Renal pelvis (tissue), 4 donors: ENCODE results near the gene NCOA1. TPM values are rescaled to one million over a fixed set of nuclear protein-coding genes. Genes with fewer than 3 reads are reported as not detected.
"Not testable (repeated sequence)": the region's sequence is repeated elsewhere in the genome, so short reads cannot be mapped to it uniquely, and the experiment has no call there.

ENCODE experiments used
- DNase-seq: peaks from one replicate; pipeline ENCODE4 v3.0.0-alpha.2; 2013
- polyA plus RNA-seq, 3 donors: library from polyadenylated mRNA; unstranded; fragments of 120-200 nt; gene quantifications; one replicate each; pipeline ENCODE4 v1.2.1, GENCODE V29; 2013; ENCODE audit not compliant: insufficient read length in 3 of 3

The NCOA1 gene
- polyA plus RNA-seq, 3 donors: 42.1 to 43.5 (median 42.9) TPM

DNA sequence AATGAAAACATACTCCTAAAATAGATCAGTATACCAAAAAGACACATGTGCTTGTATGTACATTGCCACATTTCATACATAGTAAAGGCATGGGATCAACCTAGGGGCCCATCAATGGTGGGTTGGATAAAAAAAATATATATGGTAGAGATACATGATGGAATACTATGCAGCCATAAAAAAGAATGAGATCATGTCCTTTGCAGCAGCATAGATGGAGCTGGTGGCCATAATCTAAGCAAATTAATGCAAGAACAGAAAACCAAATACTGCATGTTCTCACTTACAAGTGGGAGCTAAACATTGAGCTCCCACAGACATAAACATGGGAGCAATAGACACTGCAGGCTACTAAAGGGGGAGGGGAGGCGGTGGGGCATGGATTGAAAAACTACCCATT, 18.6 kb upstream of the NCOA1 start:
- DNase-seq: no peak

DNA sequence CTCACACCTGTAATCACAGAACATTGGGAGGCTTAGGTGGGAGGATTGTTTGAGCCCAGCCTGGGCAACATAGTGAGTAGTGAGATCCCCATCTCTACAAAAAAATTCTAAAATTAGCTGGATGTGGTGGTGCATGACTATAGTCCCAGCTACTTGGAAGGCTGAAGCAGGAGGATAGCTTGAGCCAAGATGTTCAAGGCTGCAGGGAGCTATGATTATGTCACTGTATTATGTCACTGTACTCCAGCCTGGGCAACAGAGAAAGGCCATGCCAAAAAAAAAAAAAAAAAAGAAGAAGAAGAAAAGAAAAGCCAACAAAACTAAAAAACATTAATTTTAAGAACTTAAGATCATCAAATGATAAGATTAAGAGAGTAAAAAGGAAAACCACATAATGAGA, 17.4 kb upstream of the NCOA1 start:
- no peak for DNase-seq

DNA sequence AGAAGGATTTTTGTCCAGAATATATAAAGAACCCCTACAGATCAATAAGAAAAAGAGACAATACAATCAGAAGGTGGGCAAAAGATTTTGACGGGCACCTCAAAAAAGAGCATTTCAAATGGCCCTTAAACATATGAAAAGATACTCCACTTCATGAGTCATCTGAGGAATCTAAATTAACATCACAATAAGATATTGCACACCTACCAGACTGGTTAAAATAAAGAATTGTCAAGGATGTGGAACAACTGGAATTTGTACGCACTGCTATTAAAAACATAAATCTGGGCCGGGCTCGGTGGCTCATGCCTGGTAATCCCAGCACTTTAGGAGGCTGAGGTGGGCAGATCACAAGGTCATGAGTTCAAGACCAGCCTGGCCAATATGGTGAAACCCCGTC, 17.0 kb upstream of the NCOA1 start:
- DNase-seq: no peak

DNA sequence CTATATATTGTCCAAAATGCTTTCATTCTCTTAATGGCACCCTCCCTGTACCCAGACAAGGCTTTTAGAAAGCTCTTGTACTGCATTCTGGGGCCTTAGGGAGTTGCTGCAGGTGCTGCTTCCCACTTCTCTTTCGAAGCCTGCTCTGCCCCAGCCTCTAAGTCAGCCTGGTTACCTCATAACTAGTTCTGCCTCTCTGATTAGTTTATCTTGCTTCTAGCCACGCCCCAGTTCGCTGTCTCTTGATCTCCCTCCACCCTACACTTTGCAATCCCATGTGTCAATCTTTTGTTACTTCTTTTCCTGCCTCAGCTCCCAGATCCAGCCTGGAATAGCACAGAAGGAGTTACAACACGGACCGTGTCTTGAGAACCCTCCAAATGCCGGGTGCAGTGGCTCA, 13.8 kb upstream of the NCOA1 start:
- DNase-seq: no peak

DNA sequence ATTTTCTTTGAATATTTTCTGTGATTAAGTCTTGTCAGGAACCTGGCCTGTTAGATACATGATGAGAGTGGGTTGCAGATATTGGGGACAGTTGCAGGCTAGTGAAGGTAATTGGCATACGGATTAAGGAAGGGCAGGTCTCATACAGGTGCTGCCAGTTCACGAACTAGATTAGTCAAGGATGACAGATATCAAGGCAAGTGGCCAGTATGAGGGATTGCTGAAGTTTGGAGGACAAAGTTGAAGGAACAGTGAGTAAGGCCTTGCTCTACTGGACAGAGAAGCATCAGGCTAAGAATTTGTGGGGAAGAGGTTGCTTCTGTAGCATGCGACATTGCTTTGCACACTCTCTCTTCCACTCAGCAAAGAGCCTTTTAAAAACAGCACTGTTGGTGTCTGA, 12.8 kb upstream of the NCOA1 start:
- no peak for DNase-seq

DNA sequence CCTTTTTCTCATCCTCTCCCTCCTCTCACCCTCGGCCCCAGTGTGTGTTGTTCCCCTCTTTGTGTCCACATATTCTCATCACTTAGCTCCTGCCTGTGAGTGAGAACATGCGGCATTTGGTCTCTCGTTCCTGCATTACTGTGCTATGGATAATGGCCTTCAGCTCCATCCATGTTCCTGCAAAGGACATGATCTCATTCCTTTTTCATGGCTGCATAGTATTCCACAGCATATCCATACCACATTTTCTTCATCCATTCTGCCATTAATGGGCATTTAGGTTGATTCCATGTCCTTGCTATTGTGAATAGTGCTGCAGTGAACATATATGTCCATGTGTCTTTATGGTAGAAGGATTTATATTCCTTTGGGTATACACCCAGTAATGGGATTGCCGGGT, 10.8 kb upstream of the NCOA1 start:
- no peak for DNase-seq

DNA sequence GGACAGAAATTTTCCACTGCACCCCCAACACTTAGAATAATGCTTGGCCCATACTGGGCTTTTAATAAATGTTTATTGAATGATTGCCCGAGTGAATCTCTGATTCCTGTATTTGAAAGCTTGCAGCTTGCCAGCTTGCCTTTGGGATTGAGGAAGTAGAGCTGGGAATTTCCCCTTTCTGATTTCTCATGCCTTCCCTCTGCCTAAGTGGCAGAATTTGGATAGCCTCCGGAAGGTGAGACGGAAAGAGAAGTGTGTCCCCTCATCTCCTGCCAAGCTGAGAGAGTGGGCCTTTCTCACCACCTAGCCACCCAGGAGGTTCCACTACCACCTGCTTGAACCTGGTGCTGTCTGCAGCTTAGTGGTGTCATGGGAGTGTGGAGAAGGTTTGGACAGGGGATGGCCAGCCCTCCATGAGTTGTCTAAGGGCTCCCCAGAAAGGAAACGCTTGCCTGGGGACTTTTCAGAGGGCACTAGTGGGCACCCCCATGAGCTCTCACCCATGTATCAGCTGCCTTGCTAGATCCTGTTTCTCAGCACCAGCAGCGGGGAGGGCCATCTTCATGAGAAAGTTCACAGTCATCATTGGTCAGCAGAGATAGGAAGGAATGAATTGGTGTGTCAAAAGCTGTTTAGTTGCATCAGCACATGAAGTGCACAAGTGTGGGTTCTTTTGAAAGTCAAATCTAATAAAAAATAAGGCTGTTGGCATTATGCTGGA, 8.6 kb upstream of the NCOA1 start:
- DNase-seq: no peak

DNA sequence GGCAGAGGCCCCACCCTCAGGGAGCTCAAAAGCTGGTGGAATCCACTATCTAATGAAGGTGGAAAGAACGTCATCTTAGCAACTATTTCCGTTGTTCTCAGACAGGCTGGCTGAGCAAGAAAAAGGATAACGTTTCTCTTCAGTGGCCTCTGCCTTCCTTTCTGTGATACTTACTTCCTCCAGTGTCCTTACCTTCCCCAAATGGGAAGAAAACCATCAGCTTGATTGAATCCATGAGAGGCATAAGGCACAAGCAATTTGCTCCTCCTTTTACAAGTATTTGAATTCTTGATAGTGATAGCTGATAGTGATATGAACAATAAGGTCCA, 8.1 kb upstream of the NCOA1 start:
- no peak for DNase-seq

DNA sequence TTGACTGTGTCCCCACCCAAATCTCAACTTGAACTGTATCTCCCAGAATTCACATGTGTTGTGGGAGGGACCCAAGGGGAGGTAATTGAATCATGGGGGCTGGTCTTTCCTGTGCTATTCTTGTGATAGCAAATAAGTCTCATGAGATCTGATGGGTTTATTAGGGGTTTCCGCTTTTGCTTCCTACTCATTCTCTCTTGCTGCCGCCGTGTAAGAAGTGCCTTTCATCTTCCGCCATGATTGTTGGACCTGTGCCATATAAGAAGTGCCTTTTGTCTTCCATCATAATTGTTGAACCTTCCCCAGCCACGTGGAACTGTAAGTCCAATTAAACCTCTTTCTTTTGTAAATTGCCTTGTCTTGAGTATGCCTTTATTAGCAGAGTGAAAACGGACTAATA, 6.4 kb upstream of the NCOA1 start:
- DNase-seq: not testable (repeated sequence)

DNA sequence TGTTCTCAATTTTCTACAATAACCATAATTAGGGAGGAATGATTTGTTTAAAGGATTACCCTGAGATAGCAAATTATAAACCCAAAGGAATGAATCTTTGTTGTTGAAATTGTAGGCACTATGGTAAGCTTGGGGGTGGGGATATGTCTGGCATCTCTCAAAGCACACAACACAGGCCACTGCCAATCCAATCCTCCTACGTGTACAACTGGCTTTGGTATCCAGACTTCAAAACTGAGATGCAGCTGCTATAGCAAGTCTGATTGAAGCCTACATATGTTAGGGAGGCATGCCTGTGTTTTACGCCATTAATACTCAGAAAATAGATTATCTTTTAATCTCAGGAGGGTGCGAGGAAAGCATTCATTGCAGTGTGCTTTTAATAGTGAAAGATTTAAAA, 5.9 kb upstream of the NCOA1 start:
- DNase-seq: no peak

DNA sequence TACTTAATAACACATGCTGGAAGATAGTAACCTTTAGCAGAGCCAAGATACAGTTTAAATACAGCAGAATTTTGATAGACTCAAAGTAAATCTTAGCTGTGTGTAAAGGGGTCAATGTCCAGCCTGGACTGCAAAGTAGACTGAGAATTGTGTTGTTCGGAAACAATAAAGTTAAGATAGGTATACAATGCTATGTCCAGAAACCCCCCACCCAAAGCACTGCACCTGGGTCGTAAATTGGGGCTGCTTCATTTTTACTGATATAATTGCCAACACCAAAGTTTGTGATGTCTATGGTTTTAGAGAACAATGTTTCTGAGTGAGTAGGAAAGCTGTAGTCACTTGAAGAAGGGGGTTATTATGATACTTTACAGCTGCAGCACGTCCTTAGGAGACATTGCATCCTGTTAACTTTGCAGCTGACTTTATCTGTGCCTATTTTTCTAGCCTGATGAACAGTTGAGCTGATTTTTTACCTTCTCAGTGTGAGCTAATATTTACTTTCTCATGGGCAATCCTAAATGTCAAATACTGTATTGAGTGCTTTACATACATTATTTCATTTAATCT, 4.3 kb upstream of the NCOA1 start:
- peak; percentile 17 for DNase-seq

DNA sequence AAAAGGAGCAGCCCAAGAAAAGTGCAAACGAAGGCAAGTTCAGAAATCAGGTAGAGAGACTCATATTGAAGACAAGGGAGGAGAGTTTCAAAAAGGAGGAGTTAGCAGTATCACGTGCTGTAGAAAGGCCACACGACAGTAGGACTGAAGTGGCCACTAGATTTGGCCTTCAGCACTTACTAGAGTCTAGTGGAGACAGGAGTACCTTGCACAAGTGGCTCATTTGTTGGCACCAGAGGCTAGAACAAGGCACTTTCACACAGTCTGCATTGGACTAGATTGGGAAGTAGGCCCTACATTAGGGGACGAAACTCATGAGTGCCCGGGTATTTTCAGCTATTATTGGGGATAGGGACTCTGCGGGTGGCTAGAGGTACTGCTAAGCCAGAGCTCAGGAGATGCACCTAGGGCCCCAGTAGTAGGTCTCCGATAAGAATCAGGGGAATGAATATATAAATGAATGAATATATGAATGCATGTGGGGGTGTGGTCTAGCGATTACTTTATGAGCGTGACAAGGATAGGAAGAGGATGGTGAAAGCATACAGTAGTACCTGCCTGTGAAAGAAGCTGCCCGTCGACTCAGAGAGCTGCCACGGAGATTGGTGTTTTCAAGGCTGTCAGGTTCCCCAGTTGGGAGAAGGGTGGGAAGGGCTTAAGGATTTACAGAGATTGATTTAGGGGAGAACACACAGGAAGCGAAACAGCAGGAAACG, 1.4 kb upstream of the NCOA1 start:
- DNase-seq: no peak

DNA sequence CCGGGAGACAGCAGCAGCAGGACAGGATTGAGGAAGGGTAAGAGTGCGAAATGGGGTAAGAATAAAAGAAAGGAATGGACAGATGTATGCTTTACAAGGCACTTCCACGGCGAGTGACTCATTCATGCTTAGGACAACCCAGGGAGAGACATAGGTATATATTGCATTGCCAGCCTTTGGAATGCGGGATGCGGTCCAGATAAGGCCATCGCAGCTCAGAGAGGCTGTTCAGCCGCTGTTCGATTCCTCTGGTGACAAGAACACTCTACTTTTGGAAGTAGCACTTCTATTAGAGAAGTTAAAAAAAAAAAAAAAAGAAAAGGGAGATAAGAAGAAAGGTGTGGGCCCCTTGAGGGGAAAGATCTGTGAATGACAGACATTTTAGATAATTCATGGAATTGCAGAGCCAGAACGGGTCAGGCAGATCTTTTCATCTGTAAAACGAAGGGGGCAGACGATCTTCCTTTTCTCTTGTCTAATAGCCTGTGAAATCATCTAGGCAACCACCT, 819 bp upstream of the NCOA1 start:
- peak; percentile 7 for DNase-seq

DNA sequence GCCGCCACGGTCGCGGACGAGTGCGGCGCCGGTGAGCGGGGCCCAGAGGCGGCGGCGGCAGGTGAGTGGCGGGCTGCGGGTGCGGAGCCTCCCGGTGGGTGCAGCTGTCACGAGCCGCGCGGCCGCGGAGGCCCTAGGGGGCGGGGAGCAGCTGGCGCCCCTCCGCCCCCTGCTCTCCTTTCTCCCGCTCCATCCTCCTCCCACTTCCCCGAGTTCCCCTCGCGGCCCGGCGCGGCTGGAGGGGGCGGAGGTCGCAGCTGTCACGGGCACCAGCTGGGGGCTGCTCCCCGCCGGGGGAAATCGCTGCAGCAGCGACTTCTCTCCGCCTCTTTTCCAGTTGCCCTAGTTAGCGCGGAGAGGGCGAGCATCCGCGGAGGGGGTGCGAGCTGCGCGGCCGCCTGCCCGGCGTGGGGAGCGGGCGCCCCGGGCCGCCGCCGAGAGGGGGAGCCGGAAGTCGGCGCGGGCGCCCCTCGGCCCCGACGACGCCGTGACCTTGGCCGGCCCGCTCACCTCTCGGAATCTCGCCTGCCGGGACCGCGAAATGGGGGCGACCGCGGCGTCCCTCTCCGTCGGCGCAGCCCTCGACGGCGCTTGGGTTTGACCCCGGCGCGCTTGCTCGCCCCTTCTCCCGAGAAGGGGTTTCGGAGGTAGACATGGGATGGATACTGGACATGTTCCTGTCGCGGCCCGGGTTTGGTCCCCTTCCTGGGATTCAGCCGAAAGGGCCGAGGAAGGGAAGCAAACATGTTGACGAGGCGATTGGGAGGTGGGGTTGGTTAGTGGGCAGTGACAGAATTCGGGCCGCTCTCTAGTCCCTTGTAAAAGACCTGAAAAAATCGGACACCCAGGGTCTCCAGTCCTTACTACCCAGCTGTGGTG, 727 bp downstream of the NCOA1 start:
- peak; percentile 58 for DNase-seq

DNA sequence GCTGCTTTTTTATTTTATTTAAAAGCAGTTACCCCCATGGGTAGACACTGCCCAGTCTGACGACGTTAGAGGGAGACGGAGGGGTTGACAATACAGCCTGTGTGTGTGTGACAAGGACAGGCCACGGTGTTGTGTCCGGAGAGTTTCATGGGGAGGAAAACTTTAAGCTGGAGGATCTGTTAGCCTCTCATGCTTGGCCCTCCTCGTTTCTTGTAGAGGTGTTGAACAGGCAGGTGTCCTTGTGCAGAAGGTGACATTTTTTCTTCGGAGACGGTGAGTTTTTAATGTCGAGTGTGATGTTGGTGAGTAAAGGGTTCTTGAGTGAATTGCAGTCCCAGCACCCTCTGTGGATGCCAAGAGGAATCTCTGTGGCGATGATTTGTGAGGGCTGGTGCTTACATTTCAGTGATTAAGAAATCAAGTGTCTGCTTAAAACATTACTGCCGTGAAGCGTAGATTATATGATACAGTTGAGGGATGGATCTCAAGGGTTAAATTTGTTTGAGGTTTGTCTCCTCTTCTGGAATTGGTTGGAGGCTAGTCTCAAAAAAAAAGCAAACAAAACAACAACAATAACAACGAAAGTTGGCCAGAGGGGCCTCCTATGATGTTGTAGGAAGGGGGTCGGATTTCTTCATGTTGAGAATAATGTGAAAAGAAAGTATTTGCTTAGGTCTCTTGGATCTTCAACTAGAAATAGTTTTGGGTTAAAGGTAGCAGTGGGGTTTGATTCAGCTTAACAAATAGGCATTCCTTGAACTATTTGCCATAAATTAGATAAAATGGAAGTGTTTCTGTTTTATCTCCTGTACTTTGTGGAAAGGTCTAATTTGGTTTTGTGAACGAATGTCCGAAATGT, 1.6 kb downstream of the NCOA1 start:
- peak; percentile 11 for DNase-seq

DNA sequence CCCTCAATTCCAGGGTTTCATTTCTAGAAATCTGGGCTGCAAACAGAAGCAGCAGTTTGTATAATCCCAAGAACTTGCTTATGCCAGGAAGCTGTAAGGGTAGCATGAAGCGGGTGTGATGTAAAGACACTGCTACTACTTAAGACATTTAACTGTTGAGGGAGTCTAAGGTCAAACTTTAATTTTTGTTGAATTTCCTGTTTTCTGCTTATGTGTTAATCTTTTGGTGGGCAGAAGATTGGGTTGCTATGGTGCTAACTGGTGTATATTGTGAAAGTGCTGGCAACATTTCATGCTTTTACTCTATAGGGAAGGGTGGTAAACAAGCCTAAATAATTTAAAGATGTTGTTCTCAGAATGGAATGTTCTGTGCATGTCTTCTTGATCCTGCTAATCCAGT, 2.7 kb downstream of the NCOA1 start:
- DNase-seq: no peak

DNA sequence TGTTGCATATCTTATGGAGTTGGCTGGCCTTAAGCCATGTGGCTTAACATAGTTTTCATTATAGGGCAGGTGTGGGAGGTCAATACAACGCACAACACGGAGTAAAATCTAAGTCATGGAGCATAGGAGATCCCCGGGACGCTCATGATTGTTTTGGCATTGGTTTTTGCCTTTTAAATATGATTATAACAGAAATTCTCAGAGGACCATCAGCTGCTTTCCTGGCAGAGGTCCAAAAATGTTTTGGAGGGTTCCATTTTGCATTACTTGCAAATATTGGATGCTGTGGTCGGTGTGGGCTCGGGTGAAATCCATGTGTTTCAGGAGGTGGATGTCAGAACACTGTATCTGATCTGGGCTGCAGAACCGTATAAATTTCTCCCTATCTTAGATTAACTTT, 3.4 kb downstream of the NCOA1 start:
- DNase-seq: no peak

DNA sequence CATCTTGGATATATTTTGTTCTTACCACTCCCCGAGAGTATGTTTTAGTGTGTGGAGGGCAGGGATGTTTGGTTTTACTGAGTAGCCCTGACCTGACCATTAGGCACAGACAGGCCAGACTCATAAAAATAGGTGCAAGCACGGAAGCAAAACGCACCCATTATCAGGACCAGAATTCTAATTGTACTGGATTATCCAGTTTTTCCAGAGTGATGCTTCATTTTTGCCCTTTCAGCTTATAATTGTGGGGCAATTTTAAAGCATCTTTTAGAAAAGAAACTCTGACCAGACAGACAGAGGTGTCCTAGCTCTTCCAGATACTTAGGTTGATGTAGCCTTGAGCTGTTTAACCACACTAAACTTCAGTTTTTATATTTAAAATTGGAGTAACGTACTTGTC, 4.4 kb downstream of the NCOA1 start:
- no peak for DNase-seq

DNA sequence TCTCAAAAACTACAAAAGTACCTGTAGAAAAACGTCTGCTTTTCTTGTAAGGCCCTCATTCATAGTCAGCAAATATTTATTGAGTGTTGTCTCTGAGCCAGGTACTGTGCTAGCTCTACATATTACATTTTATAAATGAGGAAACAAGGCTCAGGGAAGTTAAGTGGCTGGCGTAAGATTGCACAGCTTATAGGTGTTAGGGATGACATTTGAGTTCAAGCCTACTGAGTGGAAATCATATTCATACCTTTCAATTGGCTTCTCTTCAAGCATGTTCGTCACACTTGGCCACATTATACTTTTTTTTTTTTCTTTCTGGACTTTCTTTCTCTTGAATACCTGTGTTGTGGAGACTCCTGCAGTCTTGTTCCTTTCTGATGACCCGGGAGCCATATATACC, 5.9 kb downstream of the NCOA1 start:
- no peak for DNase-seq

DNA sequence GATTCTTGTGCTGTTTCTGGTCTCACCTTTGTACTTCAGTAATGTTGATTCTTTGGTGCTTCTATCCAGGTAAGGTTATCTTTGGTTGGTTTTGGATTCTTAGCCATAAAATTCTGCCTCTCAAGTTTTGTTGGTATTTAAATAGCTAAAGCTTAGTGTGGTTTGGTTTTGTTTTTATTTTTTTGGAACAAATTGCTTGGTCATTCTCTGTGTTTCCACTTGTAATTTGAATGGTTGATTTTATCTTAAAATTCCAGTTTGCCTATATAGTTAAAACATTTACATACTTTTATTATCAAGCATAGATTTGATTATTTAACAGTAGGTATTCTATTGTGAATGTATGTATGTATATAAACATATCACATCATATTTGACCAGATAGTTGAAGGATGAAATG, 6.6 kb downstream of the NCOA1 start:
- no peak for DNase-seq

DNA sequence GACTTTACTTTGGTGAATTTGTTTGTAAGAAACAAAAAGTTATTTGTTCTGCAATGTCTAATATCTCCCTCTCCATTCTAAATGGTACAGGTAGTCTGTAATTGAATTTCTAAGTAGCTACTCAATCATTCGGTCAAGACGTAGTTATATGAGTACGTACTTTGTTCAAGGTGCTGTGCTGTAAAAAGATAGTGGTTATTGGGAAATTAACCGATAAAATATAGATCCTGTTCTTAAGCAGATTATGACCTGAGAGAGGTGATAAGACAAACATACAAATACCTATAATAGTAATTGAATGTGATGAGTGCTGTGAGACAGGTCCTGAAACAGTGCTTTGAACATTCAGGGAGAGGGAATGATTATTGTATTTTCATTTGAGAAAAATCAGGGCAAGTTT, 7.1 kb downstream of the NCOA1 start:
- no peak for DNase-seq
